GM12873 (cell line): ENCODE data around the gene C19orf12.

Source experiments
- TF ChIP-seq, protein P1 (sequence below): IDR thresholded peaks from 2 replicates; pipeline ENCODE4 v1.5.1; 2012; ENCODE audit warnings: low read depth, mild to moderate bottlenecking, moderate library complexity, low read length, control low read depth; ENCODE audit not compliant: insufficient read depth; ENCODE audit errors: missing control alignments

Gene C19orf12

DNA sequence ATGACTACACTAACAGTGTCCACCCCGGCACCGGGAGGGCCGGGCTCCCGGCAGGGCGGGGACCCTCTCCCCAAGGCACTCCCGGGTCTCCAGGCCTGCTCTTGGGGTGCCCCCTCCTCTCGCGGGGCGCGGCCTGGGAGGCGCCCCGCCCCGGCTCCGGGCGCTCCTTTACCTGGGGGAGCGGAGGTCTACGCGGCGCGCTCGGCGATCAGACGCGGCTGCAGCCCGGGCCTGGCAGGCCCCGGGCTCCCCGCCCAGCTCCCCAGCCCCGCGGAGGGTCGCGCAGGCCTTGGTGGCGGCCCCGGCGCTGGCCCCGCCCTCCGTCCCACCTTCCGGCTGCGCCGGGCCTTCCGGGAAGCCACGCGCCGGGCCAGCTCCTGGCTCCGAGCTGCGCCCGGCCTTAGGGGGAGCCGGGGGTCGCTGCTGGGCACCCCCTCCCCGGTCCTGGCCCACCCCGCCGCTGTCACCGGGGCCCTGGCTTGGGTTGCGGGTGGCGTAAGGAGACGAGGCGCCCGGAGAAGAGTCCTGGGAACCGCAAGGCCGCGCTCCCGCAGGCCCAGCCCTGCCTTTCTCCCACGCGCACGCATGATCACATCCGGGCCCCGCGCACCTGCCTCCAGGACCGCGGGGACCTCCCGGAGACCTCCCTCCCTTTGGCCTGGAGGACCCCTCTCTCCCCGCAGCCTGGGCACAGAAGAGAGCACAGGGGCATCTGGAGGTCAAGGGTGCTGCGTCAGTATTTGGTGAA lies at the start of gene C19orf12:
TSS of gene C19orf12 (minus strand) at position 309 of the 748 bp plus-strand sequence. CDS start 6,848 bp downstream, outside the sequence.
- TF ChIP-seq, protein P1, sequence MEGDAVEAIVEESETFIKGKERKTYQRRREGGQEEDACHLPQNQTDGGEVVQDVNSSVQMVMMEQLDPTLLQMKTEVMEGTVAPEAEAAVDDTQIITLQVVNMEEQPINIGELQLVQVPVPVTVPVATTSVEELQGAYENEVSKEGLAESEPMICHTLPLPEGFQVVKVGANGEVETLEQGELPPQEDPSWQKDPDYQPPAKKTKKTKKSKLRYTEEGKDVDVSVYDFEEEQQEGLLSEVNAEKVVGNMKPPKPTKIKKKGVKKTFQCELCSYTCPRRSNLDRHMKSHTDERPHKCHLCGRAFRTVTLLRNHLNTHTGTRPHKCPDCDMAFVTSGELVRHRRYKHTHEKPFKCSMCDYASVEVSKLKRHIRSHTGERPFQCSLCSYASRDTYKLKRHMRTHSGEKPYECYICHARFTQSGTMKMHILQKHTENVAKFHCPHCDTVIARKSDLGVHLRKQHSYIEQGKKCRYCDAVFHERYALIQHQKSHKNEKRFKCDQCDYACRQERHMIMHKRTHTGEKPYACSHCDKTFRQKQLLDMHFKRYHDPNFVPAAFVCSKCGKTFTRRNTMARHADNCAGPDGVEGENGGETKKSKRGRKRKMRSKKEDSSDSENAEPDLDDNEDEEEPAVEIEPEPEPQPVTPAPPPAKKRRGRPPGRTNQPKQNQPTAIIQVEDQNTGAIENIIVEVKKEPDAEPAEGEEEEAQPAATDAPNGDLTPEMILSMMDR = no peak

DNA sequence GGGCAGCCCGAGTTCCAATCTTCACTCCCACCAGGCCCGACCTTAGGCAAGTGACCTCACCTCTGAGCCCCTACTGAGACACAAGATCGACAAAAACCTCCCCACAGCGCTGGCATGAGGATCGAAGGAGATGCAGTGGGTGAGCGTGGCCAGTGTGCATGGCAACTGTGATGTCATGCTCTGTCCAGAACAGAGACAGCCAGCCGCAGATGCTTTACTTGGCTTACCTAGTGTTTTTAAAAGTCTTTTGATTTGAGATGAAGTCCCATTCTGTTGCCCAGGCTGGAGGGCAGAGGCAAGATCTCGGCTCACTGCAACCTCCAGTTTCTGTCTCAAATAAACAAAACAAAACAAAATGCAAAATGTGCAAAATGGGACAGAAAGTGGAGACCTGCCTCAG lies 49.3 kb upstream of the C19orf12 start:
- TF ChIP-seq, protein P1 = no peak

DNA sequence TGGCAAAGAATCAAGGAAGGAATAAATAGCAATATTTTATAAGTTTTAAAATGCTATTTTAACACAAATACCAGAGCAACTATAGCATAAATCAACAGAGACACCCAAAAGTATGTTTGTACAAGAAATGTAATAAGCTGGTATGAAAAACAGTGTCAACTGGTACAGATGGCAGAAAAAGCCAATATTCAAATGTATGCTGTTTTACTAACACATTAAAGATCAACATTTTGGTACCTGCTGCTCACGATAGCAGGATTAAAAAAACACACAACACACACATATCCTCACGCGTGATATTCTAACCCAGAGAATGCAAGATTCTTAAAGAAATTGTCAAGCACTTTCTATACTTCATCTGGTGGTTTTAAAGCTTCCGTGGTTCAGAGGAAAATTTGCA lies 48.1 kb upstream of the C19orf12 start:
- TF ChIP-seq, protein P1 = no peak

DNA sequence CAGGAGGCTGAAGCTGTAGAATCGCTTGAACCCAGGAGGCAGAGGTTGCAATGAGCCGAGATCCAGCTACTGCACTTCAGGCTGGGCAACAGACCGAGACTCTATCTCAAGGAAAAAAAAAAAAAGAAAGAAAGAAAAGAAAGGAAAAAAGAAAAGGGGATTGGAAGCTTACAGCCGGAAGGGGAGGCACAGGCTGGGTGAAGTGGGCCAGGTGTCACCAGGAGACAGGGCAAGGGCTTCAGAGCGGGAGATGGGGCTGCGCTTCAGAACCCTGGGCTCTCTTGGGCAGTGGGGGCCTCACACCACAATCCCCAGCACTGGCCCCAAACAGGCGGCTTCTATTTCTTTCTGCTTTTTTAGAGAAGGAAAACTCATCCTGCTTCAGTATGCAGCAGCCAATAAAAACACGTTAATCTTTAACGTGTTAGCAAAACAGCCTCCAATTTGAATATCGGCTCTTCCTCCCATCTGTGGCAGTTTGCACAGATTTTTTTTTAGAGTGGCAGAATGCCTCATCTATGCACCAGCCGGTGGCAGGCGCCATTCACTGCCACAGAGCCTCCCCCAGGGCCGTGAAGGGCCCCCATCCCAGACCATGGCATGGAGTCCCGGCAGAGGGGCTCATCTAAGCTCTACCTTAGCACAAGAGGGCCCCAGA lies 46.6 kb upstream of the C19orf12 start:
- TF ChIP-seq, protein P1 = no peak

DNA sequence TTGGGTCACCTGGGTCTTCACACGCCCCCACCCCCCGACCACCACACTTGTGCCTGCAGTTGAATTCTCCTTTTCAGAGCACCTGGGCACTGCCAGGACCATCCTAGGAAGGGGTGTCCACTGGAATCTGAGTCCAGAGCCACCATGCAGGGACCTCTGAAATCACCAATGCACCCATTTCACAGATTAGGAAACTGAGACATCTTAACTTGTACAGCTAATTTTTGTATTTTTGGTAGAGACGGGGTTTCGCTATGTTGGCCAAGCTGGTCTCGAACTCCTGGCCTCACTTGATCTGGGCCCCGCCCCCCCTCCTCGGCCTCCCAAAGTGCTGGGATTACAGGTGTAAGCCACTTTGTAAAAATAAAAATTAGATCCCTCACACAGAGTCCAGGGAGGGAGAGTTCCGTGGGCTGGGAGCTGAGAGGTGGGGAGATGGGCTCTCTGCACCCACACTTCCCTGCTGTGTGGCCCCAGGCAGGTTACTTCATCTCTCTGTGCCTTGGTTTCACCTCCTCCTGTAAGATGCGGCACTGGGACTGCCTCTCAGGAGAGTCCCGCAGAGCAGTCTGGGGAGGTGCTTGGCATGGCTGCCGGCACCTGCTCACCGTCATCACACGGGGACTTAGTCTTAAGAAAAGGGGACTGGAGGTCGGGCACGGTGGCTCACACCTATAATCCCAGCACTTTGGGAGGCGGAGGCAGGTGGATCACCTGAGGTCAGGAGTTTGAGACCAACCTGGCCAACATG lies 45.9 kb upstream of the C19orf12 start:
- TF ChIP-seq, protein P1 = no peak

DNA sequence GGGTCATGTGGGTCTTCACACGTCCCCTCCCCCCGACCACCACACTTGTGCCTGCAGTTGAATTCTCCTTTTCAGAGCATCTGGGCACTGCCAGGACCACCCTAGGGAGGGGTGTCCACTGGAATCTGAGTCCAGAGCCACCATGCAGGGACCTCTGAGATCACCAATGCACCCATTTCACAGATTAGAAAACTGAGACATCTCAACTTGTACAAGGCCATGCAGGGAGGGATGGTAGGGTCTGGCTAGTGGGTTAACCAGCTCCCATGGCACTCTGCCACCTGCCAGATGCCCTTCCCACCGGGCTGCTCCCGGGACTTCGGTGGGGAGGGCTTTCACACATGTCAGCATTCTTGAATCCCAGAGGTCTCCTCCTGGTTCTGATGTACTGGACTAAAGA lies 44.3 kb upstream of the C19orf12 start:
- TF ChIP-seq, protein P1 = no peak

DNA sequence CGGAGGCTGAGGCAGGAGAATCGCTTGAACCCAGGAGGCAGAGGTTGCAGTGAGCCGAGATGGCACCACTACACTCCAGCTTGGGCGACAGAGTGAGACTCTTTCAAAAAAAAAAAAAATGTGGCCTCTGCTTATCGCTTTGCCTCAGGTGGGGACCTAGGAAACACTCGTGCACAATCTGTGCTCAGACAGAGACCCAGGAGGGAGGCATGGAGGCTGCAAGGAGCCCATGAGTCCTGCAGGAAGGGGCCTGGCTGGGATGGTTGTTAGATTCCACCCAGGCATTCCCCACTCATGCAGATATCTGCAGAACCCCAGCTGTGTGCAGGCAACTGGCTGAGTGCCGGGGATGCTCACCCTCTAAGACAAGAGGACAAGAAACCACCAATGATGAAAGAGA lies 43.8 kb upstream of the C19orf12 start:
- TF ChIP-seq, protein P1 = no peak
